GM18517 (cell line): ENCODE measurements around the gene CEBPZOS.

Source experiments
- ATAC-seq: cut with Tn5 transposase; IDR thresholded peaks from one replicate; pipeline ENCODE4 v1.9.1; 2021; ENCODE audit warnings: mild to moderate bottlenecking, moderate library complexity; ENCODE audit not compliant: unreplicated experiment

CEBPZOS gene

GRCh38 chr2:37196320-37197195 is at the start of gene CEBPZOS:
Gene CEBPZOS, plus strand, starts transcription at chr2:37196496. Its CDS starts 3,209 bp downstream, at chr2:37199705.
- ATAC-seq, result peak; percentile 73

- ATAC-seq, result no peak
Observed at GRCh38 chr2:37148325-37148724, 48.0 kb upstream of the CEBPZOS start.

DNA sequence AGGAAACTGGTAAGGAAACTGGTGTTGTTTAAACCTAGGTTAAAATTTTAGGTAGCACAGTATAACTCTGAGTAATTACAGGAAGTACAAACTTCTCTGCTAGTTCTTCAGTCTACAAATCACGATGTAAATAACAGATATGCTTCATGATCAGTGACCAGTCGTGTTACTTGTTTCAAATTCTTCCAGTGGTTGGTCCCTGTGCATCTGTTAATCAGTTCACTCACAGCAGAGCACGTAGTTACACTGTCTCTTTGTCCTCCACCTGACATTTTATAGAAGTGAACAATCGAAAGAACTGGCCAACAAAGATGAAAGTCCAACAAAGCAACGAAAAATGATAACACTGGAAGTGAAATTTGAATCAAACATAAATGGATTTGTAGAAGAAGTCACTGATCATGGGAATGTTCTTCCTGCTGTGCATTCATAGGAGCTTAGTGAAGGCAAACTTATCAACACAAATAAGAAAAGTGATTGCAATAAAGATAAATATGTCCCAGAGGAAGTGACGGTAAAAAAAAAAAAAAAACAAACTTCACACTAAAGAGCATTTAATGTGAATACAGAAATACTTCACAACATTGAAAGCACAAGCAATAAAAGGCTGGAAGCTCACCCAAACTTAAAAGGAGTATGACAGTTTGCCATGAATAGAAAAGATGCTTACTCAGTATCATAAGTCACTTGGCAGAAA is 46.5 kb upstream of the CEBPZOS start:
- ATAC-seq, result no peak

DNA sequence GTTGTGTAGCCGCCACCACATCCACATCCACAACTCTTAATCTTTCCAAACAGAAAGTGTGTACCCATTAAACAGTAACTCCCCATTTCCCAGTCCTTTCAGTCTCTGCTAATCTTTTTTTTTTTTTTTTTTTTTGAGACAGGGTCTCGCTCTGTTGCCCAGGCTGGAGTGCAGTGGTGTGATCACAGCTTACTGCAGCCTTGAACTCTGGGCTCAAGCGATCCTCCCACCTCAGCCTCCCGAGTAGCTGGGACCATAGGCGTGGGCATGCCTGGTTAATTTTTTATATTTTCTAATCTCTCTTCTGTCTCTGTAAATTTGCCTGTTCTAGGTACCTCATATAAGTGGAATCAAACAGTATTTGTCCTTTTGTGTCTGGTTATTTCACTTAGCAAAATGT is 43.1 kb upstream of the CEBPZOS start:
- no peak for ATAC-seq

DNA sequence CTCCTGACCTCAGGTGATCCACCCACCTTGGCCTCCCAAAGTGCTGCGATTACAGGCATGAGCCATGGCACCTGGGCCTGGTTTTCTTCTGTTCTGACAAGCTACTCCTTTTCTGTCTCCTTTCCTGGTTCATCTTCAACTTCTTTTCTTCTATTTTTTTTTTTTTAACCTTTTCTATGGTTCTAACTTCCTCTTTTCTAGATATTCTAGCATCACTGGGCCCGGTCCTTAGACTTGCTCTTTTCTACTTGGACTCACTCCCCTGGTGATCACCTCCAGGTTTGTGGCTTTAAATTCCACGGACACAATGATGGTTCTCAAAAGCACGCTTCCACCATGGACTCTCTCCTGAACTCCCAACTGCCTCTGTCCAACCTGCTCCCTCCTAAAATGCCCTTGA is 41.5 kb upstream of the CEBPZOS start:
- no peak for ATAC-seq

GRCh38 chr2:37156071-37156856 is 40.0 kb upstream of the CEBPZOS start:
- ATAC-seq, result peak; percentile 25

GRCh38 chr2:37156857-37157714 is 39.2 kb upstream of the CEBPZOS start, which contains the start of gene EIF2AK2:
Gene EIF2AK2, minus strand, starts transcription at chr2:37156980. Its CDS starts 9,174 bp downstream, at chr2:37147806.
- ATAC-seq, result peak; percentile 88

- no peak for ATAC-seq
Observed at GRCh38 chr2:37164757-37165156, 31.5 kb upstream of the CEBPZOS start.

- ATAC-seq, result no peak
Observed at GRCh38 chr2:37167636-37168180, 28.6 kb upstream of the CEBPZOS start.

DNA sequence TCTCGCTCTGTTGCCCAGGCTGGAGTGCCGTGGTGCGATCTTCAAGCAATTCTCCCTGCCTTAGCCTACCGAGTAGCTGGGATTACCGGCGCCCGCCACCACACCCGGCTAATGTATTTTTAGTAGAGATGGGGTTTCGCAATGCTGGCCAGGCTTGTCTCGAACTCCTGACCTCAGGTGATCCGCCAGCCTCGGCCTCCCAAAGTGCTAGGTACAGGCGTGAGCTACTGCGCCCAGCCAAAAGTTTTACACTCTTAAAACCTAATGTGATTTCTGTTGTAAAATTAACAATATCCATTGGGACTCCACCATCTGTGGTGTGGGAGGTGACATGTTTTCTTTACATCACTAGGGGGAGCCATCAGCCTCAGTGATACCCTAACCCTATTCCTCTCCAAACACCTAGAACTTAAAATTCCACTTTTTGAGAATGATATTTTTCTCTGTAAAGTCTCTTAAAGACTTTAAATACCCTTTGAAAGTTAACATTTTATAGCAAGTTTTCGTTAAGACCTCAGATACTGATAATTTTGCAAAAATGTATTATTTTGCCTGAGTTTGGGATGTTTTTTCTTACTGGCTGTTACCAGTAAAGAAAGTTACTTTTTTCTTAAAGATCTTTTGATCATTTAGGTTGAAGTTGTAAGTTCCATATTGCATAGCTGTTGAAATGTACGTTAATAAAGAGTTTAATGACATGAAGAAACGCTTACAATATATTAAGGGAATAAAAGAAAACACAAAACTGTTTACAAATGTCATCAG is 27.9 kb upstream of the CEBPZOS start:
- ATAC-seq, result peak; percentile 61

GRCh38 chr2:37171624-37171950 is 24.7 kb upstream of the CEBPZOS start:
- no peak for ATAC-seq

GRCh38 chr2:37173741-37174140 is 22.6 kb upstream of the CEBPZOS start:
- no peak for ATAC-seq

GRCh38 chr2:37180006-37180639 is 16.2 kb upstream of the CEBPZOS start:
- ATAC-seq, result no peak

- no peak for ATAC-seq
Observed at GRCh38 chr2:37180640-37181039, 15.7 kb upstream of the CEBPZOS start.

DNA sequence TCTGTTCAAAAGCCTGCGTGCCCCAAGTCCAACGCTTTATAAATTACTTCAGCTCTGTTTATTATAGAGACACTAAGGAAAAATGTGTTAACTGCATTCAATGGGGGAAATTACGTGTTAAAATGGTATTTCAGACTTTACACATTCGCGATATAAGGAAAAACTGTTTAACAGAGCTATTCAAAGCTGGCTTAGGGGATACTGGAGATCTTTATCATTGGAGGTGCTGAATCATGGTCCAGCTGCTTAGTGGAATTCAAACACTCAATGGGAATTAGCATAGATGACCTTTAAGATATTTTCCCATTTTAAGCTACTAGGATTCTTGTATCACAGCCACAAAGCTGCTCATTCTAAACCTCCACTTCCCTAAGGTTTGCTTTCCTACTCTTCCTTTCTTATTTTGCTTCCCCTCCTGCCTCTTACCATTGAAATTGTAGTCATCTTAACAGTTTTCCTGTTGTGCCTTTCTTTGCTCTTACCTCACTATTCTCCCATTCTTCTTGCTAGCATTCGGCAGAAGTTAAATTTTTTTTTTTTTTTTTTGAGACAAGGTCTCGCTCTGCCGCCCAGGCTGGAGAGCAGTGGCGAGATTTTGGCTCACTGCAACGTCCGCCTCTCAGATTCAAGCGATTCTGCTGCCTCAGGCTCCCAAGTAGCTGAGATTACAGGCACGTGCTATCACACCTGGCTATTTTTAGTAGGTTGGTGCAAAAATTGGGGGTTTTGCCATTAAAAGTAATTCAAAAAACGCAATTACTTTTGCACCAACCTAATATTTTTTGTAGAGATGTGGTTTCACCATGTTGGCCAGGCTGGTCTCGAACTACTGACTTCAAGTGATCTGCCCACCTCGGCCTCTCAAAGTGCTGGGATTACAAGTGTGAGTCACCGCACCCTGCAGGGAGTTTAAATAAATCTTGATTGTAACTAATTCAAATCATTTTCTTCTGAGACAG is 14.3 kb upstream of the CEBPZOS start:
- no peak for ATAC-seq

- no peak for ATAC-seq
Observed at GRCh38 chr2:37188570-37188969, 7.7 kb upstream of the CEBPZOS start, which contains the start of gene SULT6B1. Gene SULT6B1, minus strand, starts transcription at chr2:37188670. Its CDS starts 30 bp downstream, at chr2:37188640.

DNA sequence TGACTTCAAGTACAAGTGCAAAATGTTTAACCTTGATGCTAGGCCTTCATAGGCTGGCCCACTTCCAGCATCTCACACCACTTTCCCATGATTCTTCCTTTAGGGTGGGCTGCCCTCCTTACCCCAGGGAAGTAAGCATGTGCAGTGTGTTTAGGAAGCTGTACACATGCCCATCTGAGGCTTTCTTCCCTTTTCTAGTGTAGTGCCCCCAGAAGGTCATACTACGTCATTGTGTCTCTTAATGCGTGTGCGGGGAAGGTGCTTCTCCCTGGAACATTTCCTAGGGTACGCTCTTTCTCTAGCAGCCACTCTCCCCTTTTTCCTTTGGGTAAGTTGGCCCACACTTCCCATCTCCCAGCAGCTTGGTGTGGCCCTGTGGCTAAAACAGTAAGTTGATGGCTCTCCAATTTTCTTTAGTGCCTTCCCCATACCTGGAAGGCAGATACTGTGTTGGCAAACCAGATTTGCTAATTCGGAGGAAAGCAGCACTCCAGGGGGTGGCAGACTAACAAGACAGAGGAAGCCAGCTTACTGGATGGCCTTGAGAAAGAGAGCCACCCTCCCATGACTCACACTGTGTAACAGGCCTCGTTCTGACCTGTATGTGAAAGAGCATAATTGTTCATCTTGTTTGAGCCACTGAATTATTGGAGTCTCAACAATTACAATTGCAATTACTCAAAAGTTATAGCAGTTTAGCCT is 6.7 kb upstream of the CEBPZOS start:
- no peak for ATAC-seq
